Measurements from ENCODE around the gene DBNL. TPM values are rescaled to one million over a fixed set of nuclear protein-coding genes. Genes with fewer than 3 reads are reported as not detected.
"Not testable (repeated sequence)": the region's sequence is repeated elsewhere in the genome, so short reads cannot be mapped to it uniquely, and the experiment has no call there.

DBNL gene
- polyA plus RNA-seq, 4 donors: 64.7 to 97.5 (median 67.9) TPM

DNA sequence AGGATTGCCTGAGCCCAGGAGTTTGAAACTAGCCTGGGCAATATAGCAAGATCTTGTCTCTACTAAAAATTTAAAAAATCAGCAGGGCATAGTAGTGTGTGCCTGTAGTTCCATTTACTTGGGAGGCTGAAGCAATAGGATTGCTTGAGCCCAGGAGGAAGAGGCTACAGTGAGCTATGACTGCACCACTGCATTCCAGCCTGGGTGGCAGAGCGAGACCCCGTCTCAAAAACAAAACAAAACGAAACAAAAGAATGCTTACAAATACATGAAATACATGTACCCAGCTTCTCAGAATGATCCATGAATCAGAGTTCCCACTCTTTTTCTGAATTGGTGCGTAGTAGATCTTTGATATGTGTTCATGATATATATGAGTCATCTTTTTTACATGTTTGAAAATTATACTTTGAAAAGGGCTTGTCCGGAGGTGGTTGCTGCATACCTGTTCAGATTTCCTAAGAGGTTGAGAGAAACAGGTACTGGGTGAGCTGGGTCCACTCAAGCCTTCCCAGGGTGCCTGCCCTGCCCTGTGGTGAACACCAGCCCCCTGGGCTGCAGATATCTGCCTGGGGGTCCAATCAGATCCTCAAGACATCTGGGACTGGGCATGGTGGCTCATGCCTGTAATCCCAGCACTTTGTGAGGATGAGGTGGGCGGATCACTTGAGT, 21.6 kb upstream of the DBNL start:
- not testable (repeated sequence) for H3K36me3 ChIP-seq (ENCODE audit: control insufficient read depth in 3 of 3, insufficient read depth in 2 of 3, low read depth in 1 of 3, low read length in 3 of 3); H3K9me3 ChIP-seq (ENCODE audit: control insufficient read depth in 2 of 2, insufficient read depth in 1 of 2, low read depth in 1 of 2, low read length in 1 of 2); H3K27ac ChIP-seq (ENCODE audit: low read depth in 1 of 3, low read length in 2 of 3); H3K4me3 ChIP-seq (ENCODE audit: low read depth in 1 of 3, low read length in 3 of 3); H3K4me1 ChIP-seq (ENCODE audit: control insufficient read depth in 3 of 3, insufficient read depth in 2 of 3, low read depth in 1 of 3, low read length in 2 of 3); DNase-seq; FAIRE-seq; H3K27me3 ChIP-seq (ENCODE audit: control insufficient read depth in 3 of 3, insufficient read depth in 3 of 3, low read length in 3 of 3)
- 62 to 76% (median 71%) methylated on average over 6 of the region's 6 CpGs for WGBS, 3 donors

DNA sequence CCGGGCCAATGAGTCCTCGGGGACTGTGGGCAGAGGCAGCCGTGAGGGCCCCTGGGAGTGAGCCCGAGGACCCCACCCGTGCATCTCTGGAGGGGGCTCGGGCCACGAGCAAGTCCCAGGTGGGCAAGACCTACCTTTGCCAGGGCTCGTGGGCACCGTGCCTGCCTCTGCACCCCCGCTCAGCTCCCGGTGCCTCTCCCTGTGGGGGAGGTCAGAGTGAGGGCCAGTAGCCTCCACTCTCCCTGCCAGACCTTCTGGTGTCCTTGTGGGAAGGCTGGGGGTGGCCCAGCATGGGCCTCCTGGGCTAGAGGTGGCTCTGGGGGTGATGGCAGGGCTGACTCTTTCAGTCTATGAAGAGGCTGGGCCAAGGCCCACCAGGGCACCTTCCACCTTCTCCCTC, 15.1 kb upstream of the DBNL start:
- not testable (repeated sequence) for H3K27ac ChIP-seq (ENCODE audit: low read depth in 1 of 3, low read length in 2 of 3); H3K4me1 ChIP-seq (ENCODE audit: control insufficient read depth in 3 of 3, insufficient read depth in 2 of 3, low read depth in 1 of 3, low read length in 2 of 3); DNase-seq; H3K9me3 ChIP-seq (ENCODE audit: control insufficient read depth in 2 of 2, insufficient read depth in 1 of 2, low read depth in 1 of 2, low read length in 1 of 2); H3K4me3 ChIP-seq (ENCODE audit: low read depth in 1 of 3, low read length in 3 of 3); H3K27me3 ChIP-seq (ENCODE audit: control insufficient read depth in 3 of 3, insufficient read depth in 3 of 3, low read length in 3 of 3); FAIRE-seq; H3K36me3 ChIP-seq (ENCODE audit: control insufficient read depth in 3 of 3, insufficient read depth in 2 of 3, low read depth in 1 of 3, low read length in 3 of 3)
- WGBS, 3 donors: 79 to 88% (median 86%) methylated on average over 3 to 5 of the region's 11 CpGs

DNA sequence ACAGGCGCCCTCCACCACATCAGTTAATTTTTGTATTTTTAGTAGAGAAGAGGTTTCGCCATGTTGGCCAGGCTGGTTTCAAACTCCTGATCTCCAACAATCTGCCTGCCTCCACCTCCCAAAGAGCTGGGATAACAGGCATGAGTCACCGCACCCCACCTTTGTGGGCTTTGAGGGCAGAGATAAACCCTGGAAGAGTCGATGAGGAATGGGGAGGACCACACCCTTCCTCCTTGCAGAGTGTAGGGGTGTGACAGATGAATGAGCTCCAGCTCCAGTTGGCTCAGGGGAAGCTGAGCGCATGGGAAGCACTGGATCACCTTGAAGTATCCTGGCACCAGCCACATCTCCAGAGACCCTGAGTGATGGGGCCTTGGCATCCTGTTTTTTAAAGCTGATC, 14.5 kb upstream of the DBNL start:
- H3K27ac ChIP-seq (ENCODE audit: low read depth in 1 of 3, low read length in 2 of 3); FAIRE-seq; H3K36me3 ChIP-seq (ENCODE audit: control insufficient read depth in 3 of 3, insufficient read depth in 2 of 3, low read depth in 1 of 3, low read length in 3 of 3); H3K4me1 ChIP-seq (ENCODE audit: control insufficient read depth in 3 of 3, insufficient read depth in 2 of 3, low read depth in 1 of 3, low read length in 2 of 3); H3K27me3 ChIP-seq (ENCODE audit: control insufficient read depth in 3 of 3, insufficient read depth in 3 of 3, low read length in 3 of 3); DNase-seq; H3K9me3 ChIP-seq (ENCODE audit: control insufficient read depth in 2 of 2, insufficient read depth in 1 of 2, low read depth in 1 of 2, low read length in 1 of 2); H3K4me3 ChIP-seq (ENCODE audit: low read depth in 1 of 3, low read length in 3 of 3): not testable (repeated sequence)
- 57 to 70% (median 59%) methylated on average over 3 to 4 of the region's 5 CpGs for WGBS, 3 donors

DNA sequence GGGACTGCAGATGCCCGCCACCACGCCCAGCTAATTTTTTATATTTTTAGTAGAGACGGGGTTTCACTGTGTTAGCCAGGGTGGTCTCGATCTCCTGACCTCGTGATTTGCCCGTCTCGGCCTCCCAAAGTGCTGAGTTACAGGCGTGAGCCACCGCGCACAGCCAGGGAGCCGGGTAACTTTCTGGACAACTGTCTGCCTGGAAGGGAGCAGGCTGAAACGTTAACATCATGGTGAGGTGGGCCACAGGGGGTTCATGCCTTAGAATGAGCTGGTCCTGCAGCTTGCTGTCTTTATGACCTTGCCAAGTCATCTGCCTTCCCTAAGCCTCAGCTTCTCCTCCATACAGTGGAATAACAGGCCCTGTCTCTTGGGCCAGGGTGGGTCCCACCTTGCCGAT, 13.2 kb upstream of the DBNL start:
- H3K27me3 ChIP-seq (ENCODE audit: control insufficient read depth in 3 of 3, insufficient read depth in 3 of 3, low read length in 3 of 3); H3K4me1 ChIP-seq (ENCODE audit: control insufficient read depth in 3 of 3, insufficient read depth in 2 of 3, low read depth in 1 of 3, low read length in 2 of 3); H3K36me3 ChIP-seq (ENCODE audit: control insufficient read depth in 3 of 3, insufficient read depth in 2 of 3, low read depth in 1 of 3, low read length in 3 of 3); H3K9me3 ChIP-seq (ENCODE audit: control insufficient read depth in 2 of 2, insufficient read depth in 1 of 2, low read depth in 1 of 2, low read length in 1 of 2); FAIRE-seq; H3K4me3 ChIP-seq (ENCODE audit: low read depth in 1 of 3, low read length in 3 of 3); DNase-seq; H3K27ac ChIP-seq (ENCODE audit: low read depth in 1 of 3, low read length in 2 of 3): not testable (repeated sequence)
- 88 to 94% (median 90%) methylated on average over 12 of the region's 13 CpGs for WGBS, 3 donors

DNA sequence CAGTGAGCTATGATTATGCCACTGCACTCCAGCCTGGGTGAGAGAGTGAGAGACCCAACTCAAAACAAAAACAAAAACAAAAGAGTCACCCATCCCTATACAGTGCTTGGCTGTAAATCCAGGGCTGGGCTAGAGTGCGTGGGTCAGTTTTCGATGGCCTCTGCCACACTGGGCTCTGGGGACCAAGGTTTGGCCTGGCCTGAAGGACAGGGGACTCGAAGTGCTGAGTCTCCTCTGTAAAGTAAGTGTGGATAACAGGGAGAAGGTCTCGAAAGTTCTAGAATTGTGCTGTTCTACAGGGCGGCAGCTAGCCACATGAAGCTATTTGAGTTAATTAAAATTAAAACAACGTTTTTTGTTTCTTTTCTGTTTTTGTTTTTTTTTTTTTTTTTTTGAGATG, 12.5 kb upstream of the DBNL start:
- H3K9me3 ChIP-seq (ENCODE audit: control insufficient read depth in 2 of 2, insufficient read depth in 1 of 2, low read depth in 1 of 2, low read length in 1 of 2); H3K27ac ChIP-seq (ENCODE audit: low read depth in 1 of 3, low read length in 2 of 3); H3K4me3 ChIP-seq (ENCODE audit: low read depth in 1 of 3, low read length in 3 of 3); FAIRE-seq; H3K4me1 ChIP-seq (ENCODE audit: control insufficient read depth in 3 of 3, insufficient read depth in 2 of 3, low read depth in 1 of 3, low read length in 2 of 3); DNase-seq; H3K36me3 ChIP-seq (ENCODE audit: control insufficient read depth in 3 of 3, insufficient read depth in 2 of 3, low read depth in 1 of 3, low read length in 3 of 3); H3K27me3 ChIP-seq (ENCODE audit: control insufficient read depth in 3 of 3, insufficient read depth in 3 of 3, low read length in 3 of 3): not testable (repeated sequence)
- WGBS, 3 donors: 84 to 90% (median 89%) methylated on average over 6 of the region's 6 CpGs

DNA sequence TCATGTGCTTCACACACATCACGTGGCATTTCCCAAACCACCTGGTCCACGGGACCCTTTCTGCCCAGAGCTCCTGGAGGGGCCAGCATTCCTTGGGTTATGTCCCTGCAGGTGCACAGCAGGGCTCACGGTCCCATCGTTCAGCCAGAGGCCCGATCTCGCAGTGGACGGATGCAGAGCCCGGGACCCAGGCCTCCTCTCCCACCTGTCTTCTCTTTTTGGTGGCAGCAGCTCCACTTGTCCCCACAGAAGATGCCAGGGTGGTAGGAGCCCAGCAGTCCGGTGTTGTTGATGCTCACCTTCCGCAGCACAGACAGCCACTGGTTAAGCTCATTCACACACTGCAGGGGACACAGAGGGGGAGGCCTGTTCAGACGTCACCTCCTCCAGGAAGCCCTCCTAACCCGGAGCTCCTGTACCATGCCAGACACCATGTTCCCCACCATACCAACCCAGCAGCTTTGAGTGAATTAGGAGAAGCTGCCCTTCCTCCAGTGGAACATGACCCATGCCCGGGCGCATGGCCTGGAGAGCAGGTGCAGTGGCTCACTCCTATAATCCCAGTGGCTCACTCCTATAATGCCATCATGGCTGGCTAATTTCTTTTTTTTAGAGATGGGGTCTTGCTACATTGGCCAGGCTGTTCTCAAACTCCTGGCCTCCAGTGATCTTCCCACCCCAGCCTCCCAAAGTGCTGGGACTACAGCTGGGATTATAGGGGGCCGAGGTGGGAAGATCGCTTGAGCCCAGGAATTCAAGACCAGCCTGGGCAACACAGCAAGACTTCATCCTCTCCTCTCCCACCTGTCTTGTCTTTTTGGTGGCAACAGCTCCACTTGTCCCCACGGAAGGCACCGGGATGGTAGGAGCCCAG, 10.3 kb upstream of the DBNL start:
- not testable (repeated sequence) for H3K36me3 ChIP-seq (ENCODE audit: control insufficient read depth in 3 of 3, insufficient read depth in 2 of 3, low read depth in 1 of 3, low read length in 3 of 3); H3K27ac ChIP-seq (ENCODE audit: low read depth in 1 of 3, low read length in 2 of 3); H3K9me3 ChIP-seq (ENCODE audit: control insufficient read depth in 2 of 2, insufficient read depth in 1 of 2, low read depth in 1 of 2, low read length in 1 of 2); H3K4me1 ChIP-seq (ENCODE audit: control insufficient read depth in 3 of 3, insufficient read depth in 2 of 3, low read depth in 1 of 3, low read length in 2 of 3); FAIRE-seq; DNase-seq; H3K4me3 ChIP-seq (ENCODE audit: low read depth in 1 of 3, low read length in 3 of 3); H3K27me3 ChIP-seq (ENCODE audit: control insufficient read depth in 3 of 3, insufficient read depth in 3 of 3, low read length in 3 of 3)
- 90 to 96% (median 95%) methylated on average over 11 to 16 of the region's 18 CpGs for WGBS, 3 donors

DNA sequence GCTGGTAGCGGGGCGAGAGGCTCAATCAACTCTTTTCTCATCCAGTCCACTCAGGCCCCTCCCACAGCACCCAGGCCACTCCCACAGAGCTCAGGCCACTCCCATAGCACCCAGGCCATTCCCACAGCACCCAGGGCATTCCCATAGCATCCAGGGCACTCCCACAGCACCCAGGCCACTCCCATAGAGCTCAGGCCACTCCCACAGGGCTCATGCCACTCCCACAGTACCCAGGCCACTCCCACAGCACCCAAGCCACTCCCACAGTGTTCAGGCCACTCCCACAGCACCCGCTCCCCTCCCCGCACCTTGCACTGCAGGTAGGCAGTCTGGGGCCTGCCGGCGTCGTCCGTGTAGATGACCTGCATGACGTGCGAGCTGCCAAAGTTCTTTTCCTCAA, 8.1 kb upstream of the DBNL start:
- H3K27ac ChIP-seq (ENCODE audit: low read depth in 1 of 3, low read length in 2 of 3): peak overlapping the region in 1 of 3 donors; percentile 55
- 31 to 48% (median 33%) methylated on average over 4 to 8 of the region's 10 CpGs for WGBS, 3 donors
- peak; percentile 62 to 82 for DNase-seq
- H3K27me3 ChIP-seq (ENCODE audit: control insufficient read depth in 3 of 3, insufficient read depth in 3 of 3, low read length in 3 of 3); FAIRE-seq; H3K9me3 ChIP-seq (ENCODE audit: control insufficient read depth in 2 of 2, insufficient read depth in 1 of 2, low read depth in 1 of 2, low read length in 1 of 2); H3K4me1 ChIP-seq (ENCODE audit: control insufficient read depth in 3 of 3, insufficient read depth in 2 of 3, low read depth in 1 of 3, low read length in 2 of 3); H3K4me3 ChIP-seq (ENCODE audit: low read depth in 1 of 3, low read length in 3 of 3); H3K36me3 ChIP-seq (ENCODE audit: control insufficient read depth in 3 of 3, insufficient read depth in 2 of 3, low read depth in 1 of 3, low read length in 3 of 3): not testable (repeated sequence)

DNA sequence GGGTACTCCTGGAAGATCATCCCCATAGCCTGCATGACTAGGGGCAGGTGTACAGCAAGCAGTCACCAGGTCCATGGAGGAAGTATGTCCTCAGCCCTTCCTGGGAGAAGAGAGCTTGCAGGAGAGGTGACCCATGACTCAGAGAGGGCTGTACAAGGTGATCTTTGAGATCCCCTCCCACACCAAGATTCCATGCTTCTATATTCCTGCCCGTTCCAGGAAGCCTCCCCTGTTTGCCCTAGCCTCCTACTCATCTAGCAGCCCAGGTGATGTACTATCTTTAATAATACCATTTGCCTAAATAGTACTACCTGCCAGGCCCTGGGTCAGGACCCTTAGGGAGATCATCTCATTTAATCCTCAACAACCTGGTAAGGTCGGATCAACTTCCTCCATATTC, 6.6 kb upstream of the DBNL start:
- not testable (repeated sequence) for FAIRE-seq; H3K27me3 ChIP-seq (ENCODE audit: control insufficient read depth in 3 of 3, insufficient read depth in 3 of 3, low read length in 3 of 3); H3K9me3 ChIP-seq (ENCODE audit: control insufficient read depth in 2 of 2, insufficient read depth in 1 of 2, low read depth in 1 of 2, low read length in 1 of 2); H3K4me3 ChIP-seq (ENCODE audit: low read depth in 1 of 3, low read length in 3 of 3); H3K4me1 ChIP-seq (ENCODE audit: control insufficient read depth in 3 of 3, insufficient read depth in 2 of 3, low read depth in 1 of 3, low read length in 2 of 3); H3K36me3 ChIP-seq (ENCODE audit: control insufficient read depth in 3 of 3, insufficient read depth in 2 of 3, low read depth in 1 of 3, low read length in 3 of 3)
- 8 to 72% (median 51%) methylated on average over 1 to 2 of the region's 2 CpGs for WGBS, 3 donors
- peak overlapping the region in 1 of 3 donors; percentile 24 for H3K27ac ChIP-seq (ENCODE audit: low read depth in 1 of 3, low read length in 2 of 3)
- peak; percentile 30 to 70 for DNase-seq
